ENCODE measurements around the gene CHCHD1. TPM values are rescaled to one million over a fixed set of nuclear protein-coding genes. Genes with fewer than 3 reads are reported as not detected.
"Not testable (repeated sequence)": the region's sequence is repeated elsewhere in the genome, so short reads cannot be mapped to it uniquely, and the experiment has no call there.

The CHCHD1 gene
- polyA plus RNA-seq, 12 donors = 20.0 to 48.9 (median 31.4) TPM; not detected in 1

DNA sequence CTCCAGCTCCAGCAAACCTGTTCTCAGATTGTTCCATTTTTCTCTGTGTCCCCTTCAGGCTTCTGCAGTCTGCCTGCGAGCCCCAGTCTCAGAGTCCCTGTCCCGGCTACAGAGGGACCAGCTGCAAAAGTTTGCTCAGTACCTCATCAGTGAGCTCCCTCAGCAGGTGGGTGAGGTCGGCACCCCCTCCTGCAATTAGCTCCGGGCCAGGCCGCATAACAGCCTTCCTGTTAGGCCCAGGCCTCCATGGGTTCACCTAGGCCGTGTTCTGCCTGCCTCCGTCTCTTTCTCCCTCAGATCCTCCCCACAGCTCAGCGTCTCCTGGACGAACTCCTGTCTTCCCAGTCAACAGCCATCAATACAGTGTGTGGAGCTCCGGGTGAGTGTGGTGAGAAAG is 7.8 kb downstream of the CHCHD1 start:
- DNase-seq = no peak

DNA sequence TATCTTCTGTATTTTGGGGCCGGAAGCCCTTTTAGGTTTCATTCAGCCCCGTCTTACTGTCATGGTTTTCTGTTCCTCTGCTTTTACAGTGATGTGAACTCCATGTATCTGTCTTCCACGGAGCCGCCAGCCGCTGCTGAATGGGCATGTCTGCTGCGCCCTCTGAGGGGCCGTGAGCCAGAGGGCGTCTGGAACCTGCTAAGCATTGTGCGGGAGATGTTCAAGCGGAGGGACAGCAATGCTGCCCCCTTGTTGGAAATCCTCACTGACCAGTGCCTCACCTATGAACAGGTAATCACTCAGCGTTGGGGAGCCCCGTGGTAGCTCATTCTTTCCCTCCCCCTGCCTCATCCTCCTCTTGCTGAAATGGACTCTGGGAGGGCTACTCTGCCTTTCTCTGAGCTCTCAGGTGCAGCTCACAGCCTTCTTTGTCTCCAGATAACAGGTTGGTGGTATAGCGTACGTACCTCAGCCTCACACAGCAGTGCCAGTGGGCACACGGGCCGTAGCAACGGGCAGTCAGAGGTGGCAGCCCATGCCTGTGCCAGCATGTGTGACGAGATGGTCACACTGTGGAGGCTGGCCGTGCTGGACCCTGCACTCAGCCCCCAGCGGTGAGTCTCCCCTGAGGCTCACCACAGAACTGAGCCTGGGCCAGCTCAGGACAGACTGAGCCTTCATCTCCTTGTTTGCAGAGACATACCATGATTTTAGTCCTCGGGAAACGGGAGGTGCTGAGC is 9.2 kb downstream of the CHCHD1 start:
- no peak for DNase-seq

DNA sequence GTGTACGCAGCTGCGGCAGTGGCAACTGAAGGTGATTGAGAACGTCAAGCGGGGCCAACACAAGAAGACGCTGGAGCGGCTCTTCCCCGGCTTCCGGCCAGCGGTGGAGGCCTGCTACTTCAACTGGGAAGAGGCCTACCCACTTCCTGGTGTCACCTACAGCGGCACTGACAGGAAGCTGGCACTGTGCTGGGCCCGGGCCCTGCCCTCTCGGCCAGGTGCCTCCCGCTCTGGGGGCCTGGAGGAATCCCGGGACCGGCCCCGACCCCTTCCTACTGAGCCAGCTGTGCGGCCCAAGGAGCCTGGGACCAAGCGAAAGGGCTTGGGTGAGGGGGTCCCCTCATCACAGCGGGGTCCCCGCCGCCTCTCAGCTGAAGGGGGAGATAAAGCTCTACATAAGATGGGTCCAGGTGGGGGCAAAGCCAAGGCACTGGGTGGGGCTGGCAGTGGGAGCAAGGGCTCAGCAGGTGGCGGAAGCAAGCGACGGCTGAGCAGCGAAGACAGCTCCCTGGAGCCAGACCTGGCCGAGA is 10.1 kb downstream of the CHCHD1 start:
- no peak for DNase-seq

DNA sequence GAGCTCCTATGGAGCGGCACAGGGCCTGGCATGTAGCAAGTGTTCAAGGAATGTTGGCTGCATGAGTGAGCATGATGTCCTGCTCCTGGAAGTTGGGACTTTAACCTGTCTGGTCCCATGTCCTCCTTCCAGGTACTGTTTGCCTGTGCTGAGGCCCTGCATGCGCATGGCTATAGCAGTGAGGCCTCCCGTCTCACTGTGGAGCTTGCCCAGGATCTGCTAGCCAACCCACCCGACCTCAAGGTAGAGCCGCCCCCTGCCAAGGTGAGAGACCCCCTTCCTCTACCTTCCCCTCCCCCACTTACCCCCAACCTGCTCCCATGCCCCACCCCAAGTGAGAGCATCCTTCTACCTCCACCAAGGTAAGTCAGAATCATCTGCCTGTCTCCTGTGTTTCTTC is 11.6 kb downstream of the CHCHD1 start:
- DNase-seq = no peak

DNA sequence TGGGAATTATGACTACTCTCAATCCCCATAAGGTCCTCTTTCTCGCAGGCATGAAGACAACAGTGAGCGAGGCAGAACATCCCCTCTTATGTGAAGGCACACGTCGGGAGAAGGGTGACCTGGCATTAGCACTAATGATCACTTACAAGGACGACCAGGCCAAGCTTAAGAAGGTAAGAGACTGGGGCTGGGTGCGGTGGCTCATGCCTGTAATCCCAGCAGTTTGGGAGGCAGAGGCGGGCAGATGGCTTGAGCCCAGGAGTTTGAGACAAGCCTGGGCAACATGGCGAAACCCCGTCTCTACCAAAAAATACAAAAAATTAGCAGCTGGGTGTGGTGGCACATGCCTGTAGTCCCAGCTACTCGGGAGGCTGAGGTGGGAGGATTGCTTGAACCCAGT is 13.6 kb downstream of the CHCHD1 start:
- DNase-seq = not testable (repeated sequence)

DNA sequence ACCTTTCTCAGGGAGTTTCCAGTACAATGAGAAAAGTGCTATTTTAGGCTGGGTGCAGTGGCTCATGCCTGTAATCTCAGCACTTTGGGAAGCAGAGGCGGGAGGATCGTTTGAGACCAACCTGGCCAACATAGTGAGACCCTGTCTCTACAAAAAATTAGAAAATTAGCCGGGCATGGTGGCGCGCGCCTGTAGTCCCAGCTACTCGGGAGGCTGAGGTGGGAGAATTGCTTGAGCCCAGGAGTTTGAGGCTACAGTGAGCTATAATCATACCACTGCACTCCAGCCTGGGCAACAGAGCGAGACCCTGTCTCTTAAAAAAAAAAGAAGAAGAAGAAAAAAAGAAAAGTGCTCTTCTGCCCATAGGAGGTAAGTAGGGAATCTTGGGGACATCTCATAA is 14.2 kb downstream of the CHCHD1 start:
- DNase-seq = not testable (repeated sequence)

DNA sequence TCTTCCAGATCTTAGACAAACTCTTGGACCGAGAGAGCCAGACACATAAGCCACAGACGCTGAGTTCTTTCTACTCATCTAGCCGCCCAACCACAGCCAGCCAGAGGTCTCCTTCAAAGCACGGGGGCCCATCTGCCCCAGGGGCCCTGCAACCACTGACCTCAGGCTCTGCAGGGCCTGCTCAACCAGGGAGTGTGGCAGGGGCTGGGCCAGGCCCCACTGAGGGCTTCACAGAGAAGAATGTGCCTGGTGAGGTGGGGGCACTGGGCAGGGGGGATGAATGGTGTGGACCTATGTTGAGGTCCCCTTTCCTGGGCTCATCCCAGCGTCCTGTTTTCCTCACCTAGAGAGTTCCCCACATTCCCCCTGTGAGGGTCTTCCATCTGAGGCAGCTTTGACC is 14.9 kb downstream of the CHCHD1 start:
- DNase-seq = no peak

DNA sequence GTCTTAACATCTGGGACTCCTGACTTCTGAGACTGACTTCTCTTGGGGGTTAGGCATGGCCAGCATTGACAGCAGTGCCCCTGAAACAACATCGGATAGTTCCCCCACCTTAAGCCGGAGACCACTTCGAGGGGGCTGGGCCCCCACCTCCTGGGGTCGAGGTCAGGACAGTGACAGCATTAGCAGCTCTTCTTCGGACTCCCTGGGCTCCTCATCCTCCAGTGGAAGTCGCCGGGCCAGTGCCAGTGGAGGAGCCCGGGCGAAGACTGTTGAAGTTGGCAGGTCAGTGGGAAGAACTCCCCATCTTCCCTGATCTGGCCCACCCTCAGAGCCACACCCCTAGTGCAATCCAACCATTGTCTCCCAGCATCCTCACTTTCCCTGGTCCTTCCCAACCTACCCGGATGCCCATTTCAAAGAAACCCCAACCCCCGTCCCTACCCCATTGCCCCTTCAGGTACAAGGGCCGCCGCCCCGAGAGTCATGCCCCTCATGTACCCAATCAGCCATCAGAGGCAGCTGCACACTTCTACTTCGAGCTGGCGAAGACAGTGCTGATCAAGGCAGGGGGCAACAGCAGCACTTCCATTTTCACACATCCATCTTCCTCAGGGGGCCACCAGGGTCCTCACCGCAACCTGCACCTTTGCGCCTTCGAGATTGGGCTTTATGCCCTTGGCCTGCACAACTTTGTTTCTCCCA is 15.6 kb downstream of the CHCHD1 start:
- no peak for DNase-seq

DNA sequence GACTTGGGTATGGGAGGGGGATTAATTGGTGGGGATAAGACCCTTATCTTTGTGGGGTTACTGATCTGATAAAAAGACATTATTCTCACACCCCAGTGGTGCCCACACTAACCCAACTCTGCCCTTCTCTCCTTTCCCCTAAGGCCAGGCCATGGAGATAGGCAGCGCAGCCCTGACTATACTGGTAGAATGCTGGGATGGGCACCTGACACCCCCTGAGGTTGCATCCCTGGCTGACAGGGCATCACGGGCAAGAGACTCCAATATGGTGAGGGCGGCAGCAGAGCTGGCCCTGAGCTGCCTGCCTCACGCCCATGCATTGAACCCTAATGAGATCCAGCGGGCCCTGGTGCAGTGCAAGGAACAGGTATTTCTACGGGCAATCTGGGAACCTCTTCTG is 16.2 kb downstream of the CHCHD1 start:
- DNase-seq = no peak

DNA sequence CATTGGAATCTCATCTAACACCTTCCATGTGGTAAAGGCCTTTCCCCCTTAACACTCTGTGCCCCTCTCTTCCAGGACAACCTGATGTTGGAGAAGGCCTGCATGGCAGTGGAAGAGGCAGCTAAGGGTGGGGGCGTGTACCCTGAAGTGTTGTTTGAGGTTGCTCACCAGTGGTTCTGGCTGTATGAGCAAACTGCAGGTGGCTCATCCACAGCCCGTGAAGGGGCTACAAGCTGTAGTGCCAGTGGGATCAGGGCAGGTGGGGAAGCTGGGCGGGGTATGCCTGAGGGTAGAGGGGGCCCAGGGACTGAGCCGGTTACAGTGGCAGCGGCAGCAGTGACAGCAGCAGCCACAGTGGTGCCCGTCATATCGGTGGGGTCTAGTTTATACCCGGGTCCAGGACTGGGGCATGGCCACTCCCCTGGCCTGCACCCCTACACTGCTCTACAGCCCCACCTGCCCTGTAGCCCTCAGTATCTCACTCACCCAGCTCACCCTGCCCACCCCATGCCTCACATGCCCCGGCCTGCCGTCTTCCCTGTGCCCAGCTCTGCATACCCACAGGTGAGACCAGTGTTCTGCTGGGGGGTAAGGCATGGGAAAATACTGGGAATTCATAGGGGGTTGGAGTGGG is 17.2 kb downstream of the CHCHD1 start:
- no peak for DNase-seq

DNA sequence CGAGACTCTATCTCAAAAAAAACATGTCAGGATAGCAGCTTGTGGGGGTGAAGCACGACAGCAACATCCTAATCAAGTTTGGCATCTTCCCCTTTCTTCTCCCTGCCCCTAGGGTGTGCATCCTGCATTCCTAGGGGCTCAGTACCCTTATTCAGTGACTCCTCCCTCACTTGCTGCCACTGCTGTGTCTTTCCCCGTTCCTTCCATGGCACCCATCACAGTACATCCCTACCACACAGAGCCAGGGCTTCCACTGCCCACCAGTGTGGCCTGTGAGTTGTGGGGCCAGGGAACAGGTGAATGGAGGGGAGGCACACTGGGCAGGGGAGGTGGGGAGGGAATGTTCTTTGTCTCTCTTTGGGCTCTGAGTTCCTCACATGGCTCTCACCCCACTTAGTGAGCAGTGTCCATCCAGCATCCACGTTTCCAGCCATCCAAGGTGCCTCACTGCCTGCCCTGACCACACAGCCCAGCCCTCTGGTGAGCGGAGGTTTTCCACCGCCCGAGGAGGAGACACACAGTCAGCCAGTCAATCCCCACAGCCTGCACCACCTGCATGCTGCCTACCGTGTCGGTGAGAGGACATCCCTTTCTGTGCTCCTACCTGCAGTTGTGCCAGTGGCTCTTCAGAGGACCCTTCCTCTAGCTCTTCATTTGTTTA is 18.2 kb downstream of the CHCHD1 start:
- no peak for DNase-seq

DNA sequence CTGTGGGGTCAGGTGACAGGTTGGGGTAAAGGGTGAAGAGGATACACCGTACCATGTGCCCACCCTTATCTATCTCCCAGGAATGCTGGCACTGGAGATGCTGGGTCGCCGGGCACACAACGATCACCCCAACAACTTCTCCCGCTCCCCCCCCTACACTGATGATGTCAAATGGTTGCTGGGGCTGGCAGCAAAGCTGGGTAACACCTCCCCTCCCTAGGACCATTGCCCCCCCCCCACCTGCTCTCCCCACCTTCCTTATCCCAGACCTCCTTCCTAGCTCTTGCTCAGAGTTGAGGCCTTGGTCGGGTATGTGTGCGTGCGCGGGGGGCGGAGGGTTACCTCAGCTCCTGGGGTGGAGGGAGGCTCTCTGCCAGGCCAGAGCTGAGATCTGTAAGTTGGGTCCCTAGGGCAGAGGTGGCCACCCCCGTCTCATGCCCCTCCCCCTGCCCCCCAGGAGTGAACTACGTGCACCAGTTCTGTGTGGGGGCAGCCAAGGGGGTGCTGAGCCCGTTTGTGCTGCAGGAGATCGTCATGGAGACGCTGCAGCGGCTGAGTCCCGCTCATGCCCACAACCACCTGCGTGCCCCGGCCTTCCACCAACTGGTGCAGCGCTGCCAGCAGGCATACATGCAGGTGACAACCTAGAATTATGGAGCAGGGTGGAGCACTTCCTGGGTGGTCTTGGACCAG is 18.9 kb downstream of the CHCHD1 start:
- no peak for DNase-seq

DNA sequence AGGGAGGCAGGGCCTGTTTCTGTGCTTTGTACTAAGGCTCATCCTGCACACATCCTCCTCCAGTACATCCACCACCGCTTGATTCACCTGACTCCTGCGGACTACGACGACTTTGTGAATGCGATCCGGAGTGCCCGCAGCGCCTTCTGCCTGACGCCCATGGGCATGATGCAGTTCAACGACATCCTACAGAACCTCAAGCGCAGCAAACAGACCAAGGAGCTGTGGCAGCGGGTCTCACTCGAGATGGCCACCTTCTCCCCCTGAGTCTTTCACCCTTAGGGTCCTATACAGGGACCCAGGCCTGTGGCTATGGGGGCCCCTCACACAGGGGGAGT is 19.4 kb downstream of the CHCHD1 start:
- no peak for DNase-seq

DNA sequence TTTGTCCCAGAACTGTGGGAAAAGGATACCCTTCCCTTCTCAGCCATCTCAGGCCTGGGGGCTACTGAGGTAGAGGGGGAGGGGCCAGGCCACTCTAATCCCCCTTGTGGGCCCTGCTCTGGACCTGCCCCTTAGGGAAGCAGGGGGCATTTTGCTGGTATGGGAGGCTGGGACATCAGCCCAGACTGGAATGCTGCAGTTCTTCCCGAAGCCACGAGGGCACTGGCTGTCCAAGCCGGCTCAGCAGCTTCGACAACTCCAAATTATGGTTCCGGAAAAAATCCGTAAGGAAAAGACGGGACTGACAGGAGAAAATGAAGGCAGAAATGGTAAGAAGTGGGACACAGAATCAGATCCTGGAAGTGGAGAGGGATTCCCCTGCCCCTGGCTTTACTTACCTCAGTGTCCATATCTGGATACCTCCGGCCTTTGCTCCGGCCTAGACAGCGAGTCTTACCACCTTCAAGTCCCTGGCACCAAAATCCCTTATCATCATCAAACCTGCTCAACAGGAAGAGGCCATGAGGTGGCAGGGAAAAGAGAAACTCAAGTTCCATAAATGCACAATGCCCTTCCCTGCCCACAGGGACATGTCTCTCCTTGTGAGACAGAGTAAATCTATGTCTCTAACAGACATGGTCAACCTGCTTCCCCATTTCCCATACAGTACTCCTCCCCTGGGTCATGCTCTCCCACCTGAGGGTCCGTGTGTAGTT is 20.6 kb downstream of the CHCHD1 start:
- DNase-seq = no peak

DNA sequence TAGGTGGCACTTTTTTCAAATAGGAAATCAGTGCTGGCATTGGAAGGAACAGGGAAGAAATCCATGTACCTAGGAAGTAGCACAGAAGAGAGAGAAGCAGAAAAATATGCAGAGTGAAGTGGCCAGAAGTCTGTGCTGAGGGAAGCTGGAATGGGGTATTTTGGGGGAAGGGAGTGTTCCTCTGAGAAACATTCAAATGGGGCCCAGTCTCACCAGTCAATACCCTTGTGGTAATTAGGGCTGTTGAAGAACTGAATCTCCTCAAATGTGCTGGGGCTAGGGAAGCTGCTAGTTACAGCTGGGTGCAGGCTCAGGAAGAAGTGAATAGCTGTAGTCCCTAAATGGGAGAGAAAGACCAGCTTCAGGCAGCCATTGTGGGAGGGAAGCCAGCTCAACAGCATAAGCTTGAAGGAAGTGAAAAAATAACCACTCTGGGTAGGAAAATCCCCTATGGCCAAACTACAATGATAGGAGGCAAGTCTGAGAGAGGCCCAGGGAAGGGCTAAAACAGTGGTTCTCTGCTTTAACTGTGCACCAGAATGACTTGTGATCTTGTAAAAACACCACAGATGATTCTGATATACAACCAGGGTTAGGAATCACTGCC is 21.9 kb downstream of the CHCHD1 start:
- no peak for DNase-seq

DNA sequence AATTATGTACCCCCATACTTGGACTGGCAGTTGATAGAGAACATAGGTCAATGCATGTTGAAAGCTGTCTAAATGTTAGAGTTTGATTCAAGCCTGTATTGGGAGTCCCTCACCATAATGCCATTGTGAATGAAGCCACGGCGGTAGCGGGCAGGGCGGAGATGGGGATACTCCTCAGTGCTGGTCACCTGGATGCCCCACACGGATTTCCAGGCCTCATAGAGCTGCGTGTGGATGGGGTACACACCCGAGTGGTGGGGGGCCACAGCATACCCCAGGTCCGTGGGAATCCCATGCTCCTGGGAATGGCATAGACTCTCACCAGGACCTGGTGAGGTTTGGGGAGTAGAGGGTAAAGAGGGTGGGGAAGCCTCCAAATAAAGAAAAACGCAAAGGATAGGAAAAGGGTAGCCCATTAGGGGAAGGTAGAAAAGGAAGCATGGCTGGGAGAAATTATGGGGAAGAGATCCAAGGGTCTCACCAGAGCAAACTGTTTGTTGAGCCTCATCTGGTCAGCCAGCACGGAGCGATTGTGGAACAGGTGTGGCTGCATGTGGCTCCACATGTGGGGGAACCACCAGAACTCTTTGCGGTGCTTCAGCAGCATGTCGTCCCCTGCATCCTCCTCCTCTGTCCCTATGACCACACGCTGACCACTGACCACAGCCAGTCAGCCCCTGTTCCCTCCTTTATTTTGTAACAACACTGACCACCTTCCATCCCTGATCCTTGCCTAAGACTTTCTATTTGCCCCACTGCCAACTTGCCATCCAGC is 24.5 kb downstream of the CHCHD1 start:
- no peak for DNase-seq

DNA sequence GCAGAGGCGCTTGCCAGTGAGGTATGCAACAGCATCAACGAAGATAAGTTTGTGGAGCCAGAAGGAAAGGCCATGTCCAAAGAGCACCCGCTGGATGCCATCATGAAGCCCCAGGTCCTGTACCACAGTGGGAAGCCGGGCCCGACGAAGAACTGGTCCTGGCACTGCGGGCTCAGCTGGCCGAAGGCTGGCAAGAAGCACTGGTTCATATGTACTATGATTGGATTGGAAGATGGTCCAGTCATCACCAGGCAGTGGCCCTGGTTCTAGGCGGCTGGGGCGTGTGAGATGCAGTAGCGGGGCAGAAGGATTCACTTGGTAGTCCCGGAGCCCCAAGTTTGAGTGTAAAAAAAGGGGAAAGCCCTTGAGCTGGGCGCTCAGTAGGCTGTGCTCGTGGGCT is 25.6 kb downstream of the CHCHD1 start:
- no peak for DNase-seq

DNA sequence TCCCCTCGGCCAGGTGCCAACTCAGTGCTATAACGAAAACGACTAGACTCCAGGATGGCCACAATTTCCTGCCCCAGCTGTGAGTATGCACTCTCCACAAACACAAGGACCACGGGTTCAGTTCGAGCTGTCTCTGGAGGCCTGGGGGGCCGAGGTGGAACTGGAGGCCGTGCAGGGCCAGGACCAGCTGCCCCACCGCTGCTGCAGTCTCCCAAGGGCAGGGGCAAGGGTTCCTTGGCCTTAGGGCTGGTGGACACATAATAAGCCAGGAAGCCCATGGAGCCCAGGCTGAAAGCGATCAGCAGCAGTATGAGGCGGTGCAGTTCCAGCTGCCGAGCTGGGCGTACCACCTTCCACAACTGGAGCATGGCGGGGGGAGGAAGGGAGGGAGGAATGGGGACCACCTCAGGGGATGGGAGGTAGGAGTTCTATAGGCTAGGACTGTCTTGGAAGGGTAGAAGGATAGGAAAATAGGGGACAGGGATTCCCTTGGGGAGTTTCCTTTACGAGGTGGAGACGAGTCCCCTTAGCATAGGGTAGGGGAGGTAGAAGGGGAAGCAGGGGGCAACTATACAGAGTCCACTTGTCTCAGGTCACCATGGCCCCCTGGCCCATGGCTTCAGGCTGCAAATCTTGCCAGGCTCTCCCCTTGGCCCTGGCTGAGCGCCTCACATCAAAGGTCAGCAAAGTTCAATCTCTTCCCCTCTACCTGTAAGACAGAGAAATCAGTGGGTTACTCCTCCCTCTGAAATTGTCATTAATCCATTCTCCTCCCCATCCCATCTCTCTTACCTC is 26.4 kb downstream of the CHCHD1 start:
- no peak for DNase-seq

All from muscle of arm (tissue), 12 donors.